GM18511 (cell line): ENCODE data around the gene ZYG11A.

Experiments used
- ATAC-seq: cut with Tn5 transposase; IDR thresholded peaks from one replicate; pipeline ENCODE4 v1.9.1; 2021; ENCODE audit warnings: mild to moderate bottlenecking, moderate library complexity; ENCODE audit not compliant: unreplicated experiment

Gene ZYG11A

DNA sequence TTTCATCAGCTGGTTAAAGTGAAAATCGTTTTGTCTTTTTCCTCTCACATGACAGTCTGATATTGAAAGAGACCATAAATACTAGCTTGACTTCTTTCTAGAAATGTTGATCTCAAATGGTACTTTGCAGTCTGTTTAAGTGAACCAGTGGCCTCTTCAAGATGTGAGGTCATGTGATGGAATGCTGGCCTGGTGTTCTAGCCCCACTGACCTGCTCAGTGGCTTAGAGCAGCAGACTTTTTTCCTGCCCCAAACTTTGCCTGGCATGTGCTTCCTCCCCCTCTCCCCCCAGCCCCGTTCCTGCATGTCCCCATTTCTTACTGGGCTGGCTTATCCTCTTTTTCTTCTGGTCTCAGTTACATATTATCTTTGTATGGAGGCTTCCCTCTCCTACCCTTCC lies 34.3 kb downstream of the ZYG11A start:
- no peak for ATAC-seq

GRCh38 chr1:52877554-52877953 lies 35.0 kb downstream of the ZYG11A start:
- no peak for ATAC-seq

DNA sequence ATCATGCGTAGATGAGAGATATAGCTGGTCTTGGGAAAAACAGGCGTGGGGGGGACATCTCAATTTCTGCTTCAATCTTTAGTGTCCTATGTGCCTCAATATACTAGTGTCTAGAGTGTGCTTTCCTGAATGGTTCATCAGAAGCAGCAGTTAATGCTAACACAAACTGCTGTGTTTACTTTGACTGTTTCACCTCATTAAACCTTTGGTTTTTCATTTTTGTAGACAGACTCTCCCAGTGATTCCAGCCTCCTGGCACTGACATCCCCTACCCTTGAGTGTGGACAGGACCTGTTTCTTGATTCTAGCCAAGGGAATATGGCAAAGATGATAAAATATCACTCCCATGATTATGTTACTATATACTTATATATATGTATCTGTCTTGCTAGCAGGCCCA lies 37.6 kb downstream of the ZYG11A start:
- no peak for ATAC-seq

- no peak for ATAC-seq
Observed at GRCh38 chr1:52887483-52887882, 44.9 kb downstream of the ZYG11A start.

DNA sequence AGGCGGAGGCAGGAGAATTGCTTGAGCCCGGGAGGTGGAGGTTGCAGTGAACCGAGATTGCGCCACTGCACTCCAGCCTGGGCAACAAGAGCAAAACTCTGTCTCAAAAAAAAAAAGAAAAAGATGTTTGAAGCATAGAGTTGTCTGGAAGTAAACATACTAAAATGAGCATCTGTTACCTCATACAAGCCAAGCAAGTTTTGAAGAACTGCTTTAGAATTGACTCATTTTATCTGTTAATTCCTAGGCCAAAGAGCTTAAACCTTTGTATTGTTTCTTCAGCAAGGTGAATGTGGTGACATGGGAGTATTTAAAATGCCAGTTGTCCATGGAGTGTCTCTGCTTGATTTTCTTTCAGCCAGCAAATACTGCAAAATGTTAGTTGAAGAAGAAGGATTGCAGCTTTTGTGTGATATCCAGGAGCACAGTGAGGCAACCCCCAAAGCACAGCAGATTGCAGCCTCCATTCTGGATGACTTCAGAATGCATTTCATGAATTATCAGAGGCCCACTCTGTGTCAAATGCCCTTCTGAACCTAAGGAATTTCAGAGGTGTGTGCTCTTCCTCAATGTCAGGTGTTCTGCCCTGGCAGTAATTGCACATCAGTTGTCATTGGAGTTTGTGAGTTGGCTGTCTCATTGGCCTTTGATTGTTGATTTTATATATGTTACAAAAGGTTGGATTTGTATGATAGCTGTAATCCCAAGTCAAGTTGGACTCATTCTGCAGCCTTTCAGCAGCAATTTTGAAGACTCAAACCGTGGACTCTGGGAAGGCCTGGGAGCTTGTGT lies 50.1 kb downstream of the ZYG11A start:
- no peak for ATAC-seq

GRCh38 chr1:52899445-52899894 lies 56.9 kb downstream of the ZYG11A start:
- no peak for ATAC-seq

DNA sequence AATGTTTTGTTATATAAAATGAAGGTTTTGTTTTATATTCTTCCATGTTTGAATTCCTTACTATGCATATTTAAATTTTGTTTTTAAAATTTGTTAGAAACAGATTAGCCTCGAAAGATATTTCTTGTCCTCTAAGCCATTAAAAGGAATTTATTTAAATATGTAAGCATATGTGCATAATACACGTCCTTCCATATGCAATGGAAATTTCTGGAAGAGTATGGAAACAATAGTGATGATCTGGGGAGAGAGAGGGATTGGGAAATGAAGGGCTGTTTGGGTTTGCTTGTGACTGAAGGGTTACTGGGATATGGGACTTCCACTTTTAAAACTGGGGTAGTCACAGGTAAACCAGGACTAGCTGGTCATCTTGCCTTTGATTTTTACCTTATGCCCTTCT lies 57.8 kb downstream of the ZYG11A start:
- no peak for ATAC-seq

DNA sequence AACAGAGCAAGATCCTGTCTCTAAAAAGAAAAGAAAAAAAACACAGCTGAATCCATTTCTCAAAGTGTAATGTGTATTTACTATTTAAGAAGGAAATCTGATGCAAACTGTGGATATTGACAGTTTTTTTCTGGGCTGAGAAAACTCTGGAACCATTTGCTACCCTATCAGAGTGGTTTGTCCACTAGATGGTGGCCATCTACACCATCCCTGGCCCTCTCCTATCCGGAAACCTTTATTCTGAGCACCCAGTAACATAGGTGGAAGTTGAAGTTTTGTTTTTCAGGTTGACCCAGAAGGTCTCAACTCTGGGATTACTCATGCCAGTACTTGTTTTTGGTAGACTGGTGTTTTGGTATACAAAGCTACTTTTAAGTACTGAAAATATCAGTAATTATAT lies 58.8 kb downstream of the ZYG11A start:
- no peak for ATAC-seq

GRCh38 chr1:52904208-52904926 lies 61.8 kb downstream of the ZYG11A start:
- ATAC-seq, result no peak

GRCh38 chr1:52904927-52905698 lies 62.6 kb downstream of the ZYG11A start:
- no peak for ATAC-seq

GRCh38 chr1:52906135-52906603 lies 63.6 kb downstream of the ZYG11A start:
- ATAC-seq, result no peak

- no peak for ATAC-seq
Observed at GRCh38 chr1:52907068-52907811, 64.7 kb downstream of the ZYG11A start.

GRCh38 chr1:52907812-52908153 lies 65.2 kb downstream of the ZYG11A start:
- no peak for ATAC-seq

DNA sequence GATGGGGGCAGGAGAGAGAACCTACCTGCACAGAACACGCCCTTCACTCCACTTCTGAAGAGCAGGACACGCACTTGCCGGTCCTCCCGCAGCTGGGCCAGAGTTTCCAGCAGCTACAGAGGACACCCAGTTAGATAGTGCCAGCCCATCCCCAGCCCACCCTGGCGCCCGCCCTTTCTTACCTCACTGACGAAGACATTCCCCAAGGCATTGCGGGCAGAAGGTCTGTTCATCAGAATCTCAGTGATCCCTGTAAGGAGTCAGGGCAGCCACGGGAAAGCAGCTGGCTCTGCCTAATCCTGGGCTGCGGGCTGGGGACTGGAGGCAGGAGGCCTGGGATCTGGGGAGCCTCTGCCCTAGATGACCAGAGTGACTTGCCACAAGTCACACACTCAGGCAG lies 69.0 kb downstream of the ZYG11A start:
- no peak for ATAC-seq

DNA sequence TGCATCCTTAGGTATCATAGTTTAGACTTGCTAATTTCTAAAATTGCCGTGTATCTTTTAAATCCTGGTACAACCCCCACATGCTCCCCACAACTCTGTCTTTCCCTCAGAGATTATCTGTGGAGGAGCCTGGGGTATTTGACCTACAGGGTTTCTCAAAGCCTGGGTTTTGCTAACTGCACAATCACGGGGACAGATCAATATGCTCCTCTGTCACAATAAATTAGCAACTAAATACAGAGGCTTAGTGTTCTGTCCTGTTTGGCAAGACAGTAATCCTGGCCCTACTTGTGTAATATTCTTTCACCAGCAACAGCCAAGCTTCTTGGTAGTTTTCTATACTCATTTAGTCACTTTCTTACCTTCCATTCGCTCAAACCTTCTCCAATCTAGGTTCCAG lies 70.5 kb downstream of the ZYG11A start:
- no peak for ATAC-seq

DNA sequence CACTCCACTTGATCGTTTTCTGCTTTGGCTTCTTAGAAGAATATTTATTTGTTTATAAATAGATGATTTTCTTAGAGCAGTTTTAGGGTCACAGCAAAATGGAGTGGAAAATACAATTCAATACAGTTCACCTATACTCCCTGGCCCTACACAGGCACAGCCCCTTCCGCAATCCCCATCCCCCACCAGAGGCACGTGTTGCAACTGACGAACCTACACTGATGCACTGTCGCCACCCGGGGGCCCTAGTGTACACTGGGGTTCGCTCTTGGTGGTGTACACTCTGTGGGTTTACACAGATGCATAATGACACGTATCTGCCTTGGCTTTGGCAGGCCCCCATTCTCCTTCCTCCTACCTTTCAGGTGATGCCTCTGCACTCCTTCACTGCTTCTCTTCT lies 71.0 kb downstream of the ZYG11A start:
- ATAC-seq, result no peak

GRCh38 chr1:52914463-52914862 lies 71.9 kb downstream of the ZYG11A start:
- no peak for ATAC-seq

- no peak for ATAC-seq
Observed at GRCh38 chr1:52915211-52915854, 72.8 kb downstream of the ZYG11A start.

DNA sequence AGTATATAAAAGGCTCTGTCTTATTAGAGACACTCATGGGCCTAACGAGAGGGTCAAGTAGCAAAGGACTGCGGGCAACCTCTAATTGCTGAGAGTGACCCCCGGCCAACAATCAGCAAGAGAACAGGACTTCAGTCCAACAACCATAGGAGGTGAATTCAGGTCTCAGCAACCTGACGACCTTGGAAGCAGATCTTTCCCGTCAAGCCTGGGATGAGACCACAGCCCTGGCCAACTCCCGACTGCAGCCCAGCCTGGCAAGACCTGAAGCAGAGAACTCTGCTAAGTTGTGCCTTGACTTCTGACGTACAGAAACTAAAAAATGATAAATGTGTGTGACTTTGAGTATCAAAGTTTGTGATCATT lies 73.3 kb downstream of the ZYG11A start:
- ATAC-seq, result no peak

- no peak for ATAC-seq
Observed at GRCh38 chr1:52916241-52916975, 73.8 kb downstream of the ZYG11A start.
